Cardiac muscle cell (in vitro differentiated cells and primary cell): ENCODE data around the gene NR4A3. TPM values are rescaled to one million over a fixed set of nuclear protein-coding genes. Genes with fewer than 3 reads are reported as not detected.

ENCODE experiments used
- DNase-seq, 2 donors: peaks; one replicate each; pipeline versions ENCODE4 v3.0.0 to v3.0.0-alpha.2; 2010 to 2017; ENCODE audit warnings: low read depth in 1 of 2, low spot score in 1 of 2
- H3K27ac ChIP-seq: fragments of 200-600 bp; sonication (generic); 2 replicates; pipeline ENCODE4 v1.5.1; 2016
- H3K27me3 ChIP-seq: fragments of 200-600 bp; sonication (generic); 2 replicates; pipeline ENCODE4 v1.6.0; 2016; ENCODE audit warnings: control low read depth
- H3K36me3 ChIP-seq: fragments of 200-600 bp; sonication (generic); 2 replicates; pipeline ENCODE4 v1.5.1; 2016; ENCODE audit warnings: control low read depth
- H3K4me1 ChIP-seq: fragments of 200-600 bp; sonication (generic); 2 replicates; pipeline ENCODE4 v1.8.1; 2017; ENCODE audit warnings: low read depth, mild to moderate bottlenecking, mixed run types
- H3K4me3 ChIP-seq: fragments of 200-600 bp; sonication (generic); 2 replicates; pipeline ENCODE4 v1.5.1; 2016; ENCODE audit warnings: mild to moderate bottlenecking
- H3K9me3 ChIP-seq: fragments of 200-600 bp; sonication (generic); 2 replicates; pipeline ENCODE4 v1.5.1; 2017; ENCODE audit warnings: low read depth, mild to moderate bottlenecking, control low read depth
- CTCF ChIP-seq: IDR thresholded peaks from 2 replicates; pipeline ENCODE4 v1.5.1; 2012; ENCODE audit warnings: low read depth, mild to moderate bottlenecking, low read length
- polyA plus RNA-seq: library from polyadenylated mRNA; unstranded; fragments of >200 nt; fragmentation: Nextera tagmentation; extraction: Ambion mirVana; gene quantifications from 2 replicates; pipeline ENCODE4 v1.2.1, GENCODE V29; 2016
- total RNA-seq: library from RNA; depleted of rRNA; stranded (reverse); fragments of >200 nt; gene quantifications from 2 replicates; pipeline ENCODE4 v1.2.3, GENCODE V29; 2016

NR4A3 gene
- total and polyA plus RNA-seq, 2 experiments from 2014 or later, result 0.42 to 1.5 TPM

DNA sequence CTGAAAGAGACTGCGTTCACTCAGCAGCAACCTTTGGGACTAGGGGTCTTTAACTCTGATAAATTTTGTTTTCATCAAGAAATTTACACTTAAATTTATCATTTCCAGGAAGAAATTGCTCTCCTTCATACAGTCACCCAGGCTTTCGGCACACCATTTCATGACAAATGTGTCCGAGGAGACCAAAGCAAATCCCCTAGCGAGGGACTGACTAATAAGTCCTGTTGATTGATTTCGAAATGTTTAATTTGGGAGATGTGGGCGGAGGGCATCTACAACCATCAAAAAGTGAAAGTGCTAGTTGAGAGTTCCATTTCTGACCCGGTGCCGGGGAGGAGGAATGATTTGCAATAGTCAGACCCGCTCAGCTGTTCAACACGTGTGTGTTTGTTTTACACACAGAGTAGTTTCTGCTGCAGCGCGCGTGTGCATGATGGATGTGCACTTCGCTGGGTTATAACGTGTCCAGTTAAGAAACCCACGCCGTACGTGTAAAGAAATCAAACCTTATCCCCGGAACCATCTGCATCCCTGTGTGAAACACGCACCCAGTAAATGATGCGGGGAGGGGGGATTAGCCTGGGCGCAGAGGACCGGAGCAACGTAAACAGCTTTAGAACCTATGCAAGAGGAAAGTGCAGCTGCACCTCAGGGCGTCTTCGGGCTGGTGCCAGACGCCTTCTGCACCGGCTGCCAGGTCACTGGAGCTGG is 845 bp upstream of the NR4A3 start:
- H3K36me3 ChIP-seq, result no peaks in the 10 kb centered on the region
- DNase-seq, result peak; percentile 66 to 84
- peak overlapping the region; percentile 58 for H3K4me3 ChIP-seq
- peaks cover 34% of the 10 kb centered on the region for H3K27me3 ChIP-seq
- H3K9me3 ChIP-seq, result no peaks in the 10 kb centered on the region
- no peak for TF ChIP-seq CTCF
- peaks cover 4% of the 10 kb centered on the region for H3K4me1 ChIP-seq
- H3K27ac ChIP-seq, result peak overlapping the region; percentile 96

GRCh38 chr9:99822109-99822805 is 572 bp downstream of the NR4A3 start:
- Histone ChIP-seq H3K9me3 (no peaks in the 10 kb centered on the region), H3K27ac (peak overlapping the region; percentile 96), H3K4me1 (peaks cover 4% of the 10 kb centered on the region), H3K27me3 (peaks cover 49% of the 10 kb centered on the region), H3K4me3 (peak overlapping the region; percentile 58), H3K36me3 (no peaks in the 10 kb centered on the region)
- peak; percentile 63 to 68 for DNase-seq
- no peak for TF ChIP-seq CTCF

GRCh38 chr9:99822806-99823591 is 1.3 kb downstream of the NR4A3 start:
- Histone ChIP-seq H3K9me3 (no peaks in the 10 kb centered on the region), H3K27me3 (peaks cover 56% of the 10 kb centered on the region), H3K27ac (no peak overlapping the region), H3K4me1 (peaks cover 4% of the 10 kb centered on the region), H3K4me3 (peak overlapping the region; percentile 58), H3K36me3 (no peaks in the 10 kb centered on the region)
- TF ChIP-seq CTCF, result no peak
- peak in 1 of 2 donors; percentile 44 for DNase-seq

- no peaks in the 10 kb centered on the region for H3K36me3 ChIP-seq
- peak; percentile 34 to 46 for DNase-seq
- TF ChIP-seq CTCF, result no peak
- peak overlapping the region; percentile 58 for H3K4me3 ChIP-seq
- peaks cover 1% of the 10 kb centered on the region for H3K4me1 ChIP-seq
- no peak overlapping the region for H3K27ac ChIP-seq
- peaks cover 64% of the 10 kb centered on the region for H3K27me3 ChIP-seq
- no peaks in the 10 kb centered on the region for H3K9me3 ChIP-seq
Observed at GRCh38 chr9:99823681-99824377, 2.1 kb downstream of the NR4A3 start.
